GM21447 (cell line): ENCODE results near the gene FBXO31.
A peak's percentile ranks its signal among the peaks of the same experiment; 100 is the strongest.
"Not testable (repeated sequence)": the region's sequence is repeated elsewhere in the genome, so short reads cannot be mapped to it uniquely, and the experiment has no call there.

Source experiments
- ATAC-seq: cut with Tn5 transposase; IDR thresholded peaks from one replicate; pipeline ENCODE4 v1.9.1; 2021; ENCODE audit not compliant: unreplicated experiment

The FBXO31 gene

GRCh38 chr16:87387942-87388817, 4.6 kb upstream of the FBXO31 start:
- ATAC-seq = peak; percentile 54

DNA sequence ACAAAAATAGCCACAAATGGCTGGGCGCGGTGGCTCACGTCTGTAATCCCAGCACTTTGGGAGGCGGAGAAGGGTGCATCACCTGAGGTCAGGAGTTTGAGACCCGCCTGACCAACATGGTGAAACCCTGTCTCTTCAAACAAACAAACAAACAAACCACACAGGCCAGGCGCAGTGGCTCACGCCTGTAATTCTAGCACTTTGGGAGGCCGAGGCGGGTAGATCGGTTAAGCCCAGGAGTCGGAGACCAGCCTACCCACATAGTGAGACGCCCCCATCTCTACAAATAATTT, 1.2 kb upstream of the FBXO31 start:
- not testable (repeated sequence) for ATAC-seq

DNA sequence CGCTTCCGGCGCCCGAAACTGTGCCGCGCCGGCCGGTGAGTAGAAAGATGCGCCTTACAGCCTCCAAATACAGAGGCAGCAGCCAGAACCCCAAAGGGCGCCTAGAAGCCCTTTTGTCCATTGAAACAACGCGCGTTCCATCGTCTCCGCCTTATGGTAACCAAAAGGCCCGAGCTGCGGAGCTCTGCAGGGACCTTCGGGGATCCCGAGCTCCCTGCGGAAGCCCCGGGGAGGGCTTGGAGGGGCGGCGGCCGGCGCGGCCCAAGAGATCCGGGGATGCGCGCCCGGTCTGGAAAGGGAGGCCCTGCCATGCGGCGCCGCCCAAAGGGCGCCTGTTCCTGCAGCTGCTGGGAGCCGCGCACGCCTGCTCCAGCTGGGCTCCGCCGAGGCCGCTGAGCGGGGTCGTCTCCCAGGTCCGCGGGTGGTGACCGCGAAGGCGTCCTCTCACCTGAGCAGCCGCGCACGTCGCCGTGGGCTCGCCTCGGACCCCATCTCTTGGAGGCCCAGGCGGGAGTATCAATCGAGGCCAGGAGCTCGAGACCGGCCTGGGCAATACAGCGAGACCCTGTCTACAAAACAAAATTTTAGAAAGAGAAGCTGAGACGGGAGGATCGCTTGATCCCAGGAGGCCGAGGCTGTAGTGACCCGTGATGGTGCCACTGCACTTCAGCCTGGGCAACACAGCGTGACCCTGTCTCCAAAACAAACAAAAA, 742 bp upstream of the FBXO31 start:
- ATAC-seq = peak; percentile 30

- no peak for ATAC-seq
Observed at GRCh38 chr16:87382023-87382785, 1.4 kb downstream of the FBXO31 start.

GRCh38 chr16:87380881-87381280, 2.7 kb downstream of the FBXO31 start:
- no peak for ATAC-seq

DNA sequence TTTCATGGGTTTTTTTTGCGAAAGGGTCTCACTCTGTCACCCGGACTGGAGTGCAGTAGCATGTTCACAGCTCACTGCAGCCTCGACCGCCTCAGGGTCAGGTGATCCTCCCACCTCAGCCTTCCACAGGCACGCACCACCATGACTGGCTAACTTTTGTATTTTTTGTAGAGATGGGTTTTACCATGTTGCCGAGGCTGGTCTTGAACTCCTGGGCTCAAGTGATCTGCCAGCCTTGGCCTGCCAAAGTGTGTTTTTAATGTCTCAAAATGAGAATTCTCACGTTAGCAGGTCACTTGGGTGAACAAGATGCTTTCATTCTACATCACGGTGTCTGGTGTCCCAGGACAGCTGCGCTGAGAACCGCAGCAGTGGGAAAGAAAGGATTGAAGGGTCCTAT, 3.2 kb downstream of the FBXO31 start:
- no peak for ATAC-seq

DNA sequence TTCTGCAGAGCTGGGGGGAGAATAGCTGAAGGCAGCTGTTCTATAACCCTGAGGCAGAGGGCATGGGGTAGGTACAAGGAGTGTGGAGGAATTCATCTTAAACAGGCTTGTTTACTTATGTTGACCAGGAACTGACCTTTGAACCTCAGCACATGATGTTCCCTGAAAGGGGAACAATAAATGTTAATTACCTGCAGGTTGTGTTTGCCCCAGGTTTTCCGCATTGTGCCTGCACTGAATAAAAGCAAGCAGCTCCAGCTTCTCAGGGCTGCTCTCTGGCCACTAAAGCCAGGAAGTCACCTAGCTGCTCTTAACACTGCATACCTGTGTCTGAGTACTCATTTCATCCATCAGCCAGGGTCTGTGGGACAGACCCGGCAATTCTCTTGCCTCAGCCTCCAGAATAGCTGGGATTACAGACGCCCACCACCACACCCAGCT, 4.2 kb downstream of the FBXO31 start:
- not testable (repeated sequence) for ATAC-seq

- ATAC-seq = no peak
Observed at GRCh38 chr16:87376660-87377059, 6.9 kb downstream of the FBXO31 start.

GRCh38 chr16:87375426-87376135, 8.0 kb downstream of the FBXO31 start:
- no peak for ATAC-seq

DNA sequence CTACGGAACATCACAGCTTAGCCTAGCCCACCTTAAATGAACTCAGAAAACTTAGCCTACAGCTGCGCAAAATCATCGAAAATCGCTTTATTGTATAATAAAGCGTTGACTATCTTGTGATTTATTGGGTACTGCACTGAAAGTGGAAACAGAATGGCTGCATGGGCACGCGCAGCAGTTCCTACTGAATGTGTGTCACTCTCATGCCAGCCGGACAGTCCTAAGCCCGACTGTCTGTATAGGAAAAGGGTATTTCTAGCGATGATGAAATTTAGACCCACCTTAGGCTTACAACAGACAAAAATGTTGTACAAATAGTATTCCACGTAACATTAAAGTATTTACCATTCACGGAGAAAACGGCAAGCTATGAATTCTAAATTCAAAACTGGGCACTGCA, 9.3 kb downstream of the FBXO31 start:
- ATAC-seq = no peak

DNA sequence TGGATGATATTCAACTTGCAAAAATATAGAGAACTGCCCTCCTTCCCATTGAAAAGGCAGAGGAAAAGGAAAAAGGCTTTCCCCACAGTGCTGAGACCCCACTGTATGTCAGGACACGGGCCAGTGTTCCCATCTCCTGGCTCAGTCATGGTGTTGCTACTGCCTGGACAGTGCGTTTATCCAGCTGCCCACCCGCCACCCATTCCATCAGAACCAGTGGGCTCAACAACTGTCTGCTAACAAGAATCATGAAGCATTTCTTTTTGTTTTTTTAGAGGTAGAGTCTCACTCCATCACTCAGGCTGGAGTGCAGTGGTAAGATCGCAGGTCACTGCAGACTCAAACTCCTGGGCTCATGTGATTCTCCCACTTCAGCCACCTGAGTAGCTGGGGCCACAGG, 11.3 kb downstream of the FBXO31 start:
- ATAC-seq = no peak

DNA sequence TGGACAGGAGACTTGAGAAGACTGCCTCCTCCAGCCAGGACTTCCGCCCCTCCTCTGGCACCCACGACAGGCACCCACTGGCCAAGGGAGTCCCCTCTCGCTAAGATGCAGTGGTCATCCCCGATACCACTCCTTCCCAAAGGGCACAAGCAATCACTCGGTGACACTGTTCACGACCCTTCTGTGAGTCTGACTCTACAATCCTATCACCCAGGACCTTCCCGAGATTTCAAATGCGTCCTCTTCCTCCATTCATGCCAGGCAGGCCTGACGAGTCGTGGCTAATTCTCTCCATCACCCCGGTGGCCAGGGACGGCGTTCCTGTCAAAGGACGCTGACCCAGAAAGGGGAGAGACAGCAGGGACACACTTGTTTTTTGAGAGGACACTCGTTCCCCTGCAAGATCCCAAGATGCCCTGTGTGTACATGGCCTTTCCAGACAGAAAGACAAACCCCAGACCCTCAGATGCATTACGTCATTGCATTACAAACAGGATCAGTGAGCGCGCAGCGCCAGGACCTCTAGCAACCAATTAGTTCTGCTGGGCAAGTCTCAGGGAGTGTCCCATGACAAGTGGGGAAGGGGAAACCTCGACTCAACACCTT, 12.2 kb downstream of the FBXO31 start:
- ATAC-seq = no peak

- no peak for ATAC-seq
Observed at GRCh38 chr16:87369796-87370719, 13.5 kb downstream of the FBXO31 start.

DNA sequence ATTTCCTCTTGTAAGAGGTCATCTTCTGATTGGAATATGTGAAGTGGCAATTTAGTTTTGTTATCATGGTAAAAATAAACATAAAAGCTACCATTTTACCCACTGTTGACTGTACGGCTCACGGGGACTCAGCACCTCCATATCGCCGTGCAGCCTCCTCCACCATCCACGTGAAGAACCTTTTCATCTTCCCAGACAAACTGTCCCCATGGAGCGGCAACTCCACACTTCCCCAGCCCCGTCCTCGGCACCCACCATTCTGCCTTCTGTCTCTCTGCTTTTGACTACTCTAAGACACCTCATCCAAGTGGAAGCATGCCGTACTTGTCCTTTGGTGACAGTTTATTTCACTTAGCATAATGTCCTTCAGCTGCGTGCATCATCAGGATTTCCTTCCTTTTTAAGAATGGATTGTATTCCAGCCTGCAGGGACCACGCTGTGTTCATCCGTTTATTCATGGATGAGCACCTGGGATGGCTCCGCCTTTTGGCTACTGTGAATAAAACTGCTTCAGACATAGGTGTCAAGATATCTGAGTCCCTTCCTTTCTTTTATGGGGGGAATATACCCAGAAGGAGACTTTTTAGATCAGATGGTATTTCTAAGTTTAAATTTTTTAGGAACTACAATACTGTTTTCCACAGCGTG, 14.3 kb downstream of the FBXO31 start:
- no peak for ATAC-seq

DNA sequence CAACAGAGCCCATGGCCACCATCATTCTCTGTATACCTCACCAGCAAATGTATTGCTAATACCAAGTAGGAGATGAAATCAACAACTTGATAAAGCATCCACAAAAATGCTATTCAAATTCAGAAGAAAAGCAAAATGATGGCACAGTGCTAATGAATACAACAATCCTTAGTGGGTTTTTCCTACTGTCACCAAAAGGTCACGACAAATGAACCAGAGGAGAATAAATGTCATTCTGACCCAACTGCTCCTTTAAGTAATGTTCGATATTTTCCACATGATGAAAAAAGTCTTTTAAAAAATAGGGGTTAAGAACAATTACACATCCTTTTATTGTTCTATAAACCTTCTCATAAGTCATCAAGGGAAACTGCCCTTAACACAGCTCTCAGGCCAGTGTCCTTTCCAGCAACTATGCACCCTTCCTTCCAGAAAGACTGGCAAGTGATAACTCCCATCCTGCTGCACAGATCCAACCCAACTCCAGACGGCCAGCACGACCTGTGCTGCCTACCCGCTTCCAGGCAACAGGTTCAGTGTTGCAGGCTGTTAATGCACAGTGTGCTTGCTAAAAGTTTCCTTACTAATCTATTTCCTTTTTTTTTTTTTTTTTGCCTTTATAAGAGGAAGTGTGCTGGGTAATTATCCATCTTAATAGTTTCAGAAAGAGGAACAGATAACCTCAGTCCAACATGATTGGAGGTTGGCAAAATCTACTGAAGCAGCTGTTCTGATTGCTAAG, 15.4 kb downstream of the FBXO31 start:
- no peak for ATAC-seq

DNA sequence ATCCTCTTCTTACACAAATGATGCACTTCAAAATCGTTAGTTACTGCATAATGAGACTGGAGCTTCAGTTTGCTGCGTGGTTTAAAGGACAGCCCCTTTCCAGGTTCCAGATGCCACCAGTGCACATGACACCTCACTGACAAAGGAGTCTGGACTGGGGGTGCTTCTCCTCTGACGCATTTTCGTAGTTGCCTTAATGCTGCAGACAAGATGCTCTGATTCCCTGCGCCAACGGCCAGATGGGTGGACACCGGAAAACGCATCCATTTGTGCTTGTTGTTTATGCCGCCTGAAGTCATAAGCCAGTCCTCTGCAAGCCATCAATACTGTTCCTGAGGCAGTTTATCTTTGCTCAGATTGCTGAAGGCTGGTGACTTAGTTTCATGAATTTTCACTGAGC, 16.0 kb downstream of the FBXO31 start:
- ATAC-seq = no peak

GRCh38 chr16:87366930-87367329, 16.6 kb downstream of the FBXO31 start:
- ATAC-seq = no peak

DNA sequence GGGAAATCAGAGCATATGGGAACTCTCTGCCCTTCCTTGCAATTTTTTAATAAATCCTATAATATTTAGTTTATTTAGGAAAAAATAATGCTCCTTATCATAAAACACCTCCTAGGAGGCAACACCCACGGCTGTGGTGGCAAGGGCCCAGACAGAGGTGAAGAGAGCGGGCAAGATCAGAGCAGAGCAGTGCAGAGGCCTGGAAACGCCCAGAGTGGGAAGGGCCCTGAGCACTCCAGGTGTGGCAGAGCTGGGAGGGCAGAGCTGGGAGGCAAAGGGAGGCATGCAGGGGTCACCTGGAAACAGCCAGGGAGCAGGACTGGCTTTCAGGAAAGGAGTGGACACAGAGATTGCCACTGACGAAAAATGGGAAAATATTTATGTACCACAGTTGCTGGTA, 17.3 kb downstream of the FBXO31 start:
- no peak for ATAC-seq
